ENCODE results near the gene ARID1B.

Gene ARID1B

DNA sequence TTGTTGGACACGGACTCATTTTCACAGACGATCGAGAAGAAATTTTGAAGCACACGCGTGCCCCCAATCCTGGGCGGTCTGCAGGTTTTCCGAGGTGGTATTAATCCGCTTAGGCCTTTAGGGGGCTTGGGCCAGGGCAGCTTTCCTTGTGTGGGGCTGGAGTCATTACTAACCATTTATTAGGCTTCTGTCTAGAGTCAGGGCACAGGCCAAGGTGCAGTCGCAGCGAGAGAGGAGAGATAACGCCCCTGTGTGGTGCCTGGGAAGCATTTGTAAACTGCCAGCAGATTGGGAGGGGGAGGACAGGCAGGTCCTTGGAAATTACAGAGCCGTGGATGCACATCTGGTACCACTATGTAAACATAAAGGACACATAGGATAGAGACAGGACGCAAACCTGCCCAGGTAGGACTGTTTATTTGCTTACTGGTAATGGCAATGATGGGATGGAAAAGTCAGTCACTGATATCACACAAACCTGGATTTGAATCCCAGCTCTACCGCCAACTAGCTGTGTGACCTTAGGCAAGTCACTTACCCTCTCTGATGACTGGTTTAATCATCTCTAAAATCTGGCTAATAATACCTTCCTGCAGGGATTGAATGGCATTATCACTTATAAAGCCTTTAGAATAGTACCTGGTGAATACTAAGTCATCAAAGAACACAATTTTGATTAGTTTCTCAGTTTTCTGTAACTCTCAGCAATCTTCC, 469.8 kb downstream of the ARID1B start:
- no peak for DNase-seq (ENCODE audit: low spot score)
- TF ChIP-seq, protein P1, sequence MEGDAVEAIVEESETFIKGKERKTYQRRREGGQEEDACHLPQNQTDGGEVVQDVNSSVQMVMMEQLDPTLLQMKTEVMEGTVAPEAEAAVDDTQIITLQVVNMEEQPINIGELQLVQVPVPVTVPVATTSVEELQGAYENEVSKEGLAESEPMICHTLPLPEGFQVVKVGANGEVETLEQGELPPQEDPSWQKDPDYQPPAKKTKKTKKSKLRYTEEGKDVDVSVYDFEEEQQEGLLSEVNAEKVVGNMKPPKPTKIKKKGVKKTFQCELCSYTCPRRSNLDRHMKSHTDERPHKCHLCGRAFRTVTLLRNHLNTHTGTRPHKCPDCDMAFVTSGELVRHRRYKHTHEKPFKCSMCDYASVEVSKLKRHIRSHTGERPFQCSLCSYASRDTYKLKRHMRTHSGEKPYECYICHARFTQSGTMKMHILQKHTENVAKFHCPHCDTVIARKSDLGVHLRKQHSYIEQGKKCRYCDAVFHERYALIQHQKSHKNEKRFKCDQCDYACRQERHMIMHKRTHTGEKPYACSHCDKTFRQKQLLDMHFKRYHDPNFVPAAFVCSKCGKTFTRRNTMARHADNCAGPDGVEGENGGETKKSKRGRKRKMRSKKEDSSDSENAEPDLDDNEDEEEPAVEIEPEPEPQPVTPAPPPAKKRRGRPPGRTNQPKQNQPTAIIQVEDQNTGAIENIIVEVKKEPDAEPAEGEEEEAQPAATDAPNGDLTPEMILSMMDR (IDR thresholded peaks at IDR 0.05; ENCODE audit: extremely low read depth, missing control alignments): no peak

DNA sequence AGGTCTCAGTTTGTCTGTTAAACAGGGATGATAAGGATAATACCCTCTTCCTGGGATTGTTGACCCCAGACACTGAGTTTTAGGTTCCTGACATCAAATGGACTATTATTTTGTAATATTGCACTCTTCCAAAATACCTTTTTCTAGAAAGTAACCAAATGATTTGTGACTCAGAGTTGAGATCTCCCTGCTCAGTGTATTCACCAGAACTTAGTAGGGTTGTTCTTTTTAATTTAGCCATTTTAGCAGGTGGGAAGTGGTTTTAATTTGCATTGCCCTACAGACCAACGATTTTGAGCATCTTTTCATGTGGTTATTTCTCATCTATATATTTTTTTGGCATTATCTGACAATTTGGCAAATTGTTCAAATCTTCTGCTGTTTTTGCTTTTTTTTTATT, 471.1 kb downstream of the ARID1B start:
- no peak for DNase-seq (ENCODE audit: low spot score)
- TF ChIP-seq, protein P1 (IDR thresholded peaks at IDR 0.05; ENCODE audit: extremely low read depth, missing control alignments): no peak

DNA sequence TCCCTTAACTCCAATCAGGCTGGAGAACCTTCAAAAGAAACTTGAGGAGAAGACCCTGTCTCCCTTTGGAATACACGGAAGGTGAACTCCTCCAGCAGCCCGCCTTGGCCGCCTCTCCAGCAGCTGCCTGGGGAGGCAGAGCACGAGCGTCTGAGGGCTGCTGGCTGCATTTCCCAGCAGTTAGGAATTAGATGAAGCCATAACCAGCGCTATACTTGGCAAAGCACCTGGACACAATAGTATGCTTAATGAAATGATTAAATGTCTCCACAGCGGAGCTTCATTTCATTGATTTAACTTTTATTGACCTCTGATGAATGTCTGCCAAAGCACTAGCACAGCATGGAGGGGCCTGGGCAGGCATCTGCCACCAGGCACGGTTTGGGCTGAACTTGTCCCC, 472.6 kb downstream of the ARID1B start:
- TF ChIP-seq, protein P1 (IDR thresholded peaks at IDR 0.05; ENCODE audit: extremely low read depth, missing control alignments): no peak
- no peak for DNase-seq (ENCODE audit: low spot score)

DNA sequence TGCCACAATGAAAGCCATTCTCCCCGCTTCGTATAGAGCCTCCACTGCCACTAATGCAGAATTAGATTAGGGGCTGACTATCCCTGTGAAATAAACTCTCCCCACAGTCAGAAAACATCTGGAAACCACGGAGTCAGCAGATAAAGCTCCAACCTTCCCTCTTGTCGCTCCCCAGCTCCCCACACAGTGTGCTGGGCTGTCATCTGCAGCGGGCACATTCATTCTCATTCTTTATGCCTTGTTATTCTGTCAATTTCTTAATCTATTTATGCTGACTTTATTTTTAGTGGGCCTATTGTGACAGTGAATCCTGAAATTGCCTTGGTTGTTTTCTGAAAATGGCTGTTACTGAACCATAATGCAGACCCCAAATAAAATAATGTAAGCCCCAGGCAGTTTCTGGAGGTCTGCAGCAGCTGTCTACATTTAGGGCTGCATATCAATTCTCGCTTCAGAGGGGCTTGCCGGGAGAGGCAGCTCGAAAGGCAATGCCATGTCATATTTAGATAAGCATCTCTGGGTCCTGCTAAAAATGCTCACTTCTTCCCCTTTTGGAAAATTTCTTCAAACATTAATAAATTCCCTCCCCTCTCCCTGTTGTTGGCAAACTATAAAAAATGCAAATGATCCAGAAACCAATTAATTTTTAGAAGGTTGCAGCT, 474.5 kb downstream of the ARID1B start:
- no peak for DNase-seq (ENCODE audit: low spot score)
- TF ChIP-seq, protein P1 (IDR thresholded peaks at IDR 0.05; ENCODE audit: extremely low read depth, missing control alignments): no peak

DNA sequence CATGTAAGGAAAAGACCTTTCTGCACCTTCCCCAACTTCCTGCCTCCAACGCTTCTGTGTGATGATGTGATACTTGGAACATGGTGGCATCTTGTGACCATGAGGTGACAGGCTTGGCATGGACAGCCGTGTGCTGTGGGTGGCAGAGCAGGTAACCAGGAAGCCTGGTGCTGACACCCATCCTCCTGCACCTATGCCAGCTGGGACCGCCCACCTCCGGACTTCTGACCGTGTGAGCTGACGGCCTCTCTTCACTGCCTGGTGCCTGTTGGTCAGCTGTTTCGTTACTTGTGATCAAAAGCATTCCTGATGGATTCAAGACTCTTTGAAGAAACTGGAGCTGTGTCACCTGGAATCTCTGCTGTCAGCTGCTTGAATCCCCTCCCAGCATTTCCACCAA, 475.8 kb downstream of the ARID1B start:
- DNase-seq (ENCODE audit: low spot score): no peak
- TF ChIP-seq, protein P1 (IDR thresholded peaks at IDR 0.05; ENCODE audit: extremely low read depth, missing control alignments): no peak

DNA sequence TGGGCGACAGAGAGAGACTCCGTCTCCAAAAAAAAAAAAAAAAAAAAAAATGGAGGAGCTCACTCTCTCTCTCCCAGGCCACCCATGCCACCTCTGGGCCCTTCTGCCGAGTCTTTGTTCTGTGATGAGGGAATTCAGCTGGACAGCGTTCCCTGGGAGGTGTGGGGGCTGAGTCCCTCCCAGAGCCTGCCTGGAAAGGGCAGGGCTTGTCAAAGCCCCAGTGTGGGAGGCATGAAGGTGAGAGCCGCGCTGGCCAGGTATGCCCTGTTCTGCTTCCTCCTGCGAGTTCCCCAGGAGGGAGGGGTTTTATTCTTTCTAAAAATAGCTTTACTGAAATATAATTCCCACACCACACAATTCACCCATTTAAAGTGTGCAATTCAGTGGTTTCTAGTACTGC, 476.5 kb downstream of the ARID1B start:
- DNase-seq (ENCODE audit: low spot score): no peak
- TF ChIP-seq, protein P1 (IDR thresholded peaks at IDR 0.05; ENCODE audit: extremely low read depth, missing control alignments): no peak

DNA sequence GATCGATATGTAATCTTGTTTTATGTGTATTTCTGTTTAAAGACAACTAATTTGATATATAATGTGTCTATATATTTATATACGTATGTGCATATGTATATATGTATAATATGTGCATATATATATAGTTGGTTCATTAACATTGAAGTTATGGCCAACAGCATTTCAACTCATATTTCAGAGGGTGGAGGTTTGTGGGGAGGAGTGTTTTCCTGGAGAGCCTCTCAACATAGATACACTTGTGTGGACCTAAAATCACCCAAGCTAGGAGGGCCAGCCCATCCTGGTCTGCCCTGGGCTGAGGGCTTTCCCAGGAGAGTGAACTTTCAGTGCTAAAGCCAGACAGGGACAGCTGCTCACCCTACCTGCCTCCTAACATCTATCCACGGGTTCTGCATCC, 477.4 kb downstream of the ARID1B start:
- TF ChIP-seq, protein P1 (IDR thresholded peaks at IDR 0.05; ENCODE audit: extremely low read depth, missing control alignments): no peak
- no peak for DNase-seq (ENCODE audit: low spot score)
